Loucy (cell line): ENCODE measurements around the gene MKRN2.

ENCODE experiments used
- EZH2phosphoT487 ChIP-seq: fragments of 200-600 bp; IDR thresholded peaks from 2 replicates; pipeline ENCODE4 v1.6.1; 2018; ENCODE audit warnings: antibody characterized with exemption, mild to moderate bottlenecking, moderate library complexity, borderline replicate concordance
- TF ChIP-seq, protein P1 (sequence below): fragments of 200-600 bp; sonication (generic); conservative IDR thresholded peaks from 2 replicates; pipeline ENCODE4 v1.5.1; 2014; ENCODE audit warnings: mild to moderate bottlenecking, antibody characterized with exemption, low read length

GRCh38 chr3:12507591-12508281, 49.2 kb upstream of the MKRN2 start:
- TF ChIP-seq, protein P1, sequence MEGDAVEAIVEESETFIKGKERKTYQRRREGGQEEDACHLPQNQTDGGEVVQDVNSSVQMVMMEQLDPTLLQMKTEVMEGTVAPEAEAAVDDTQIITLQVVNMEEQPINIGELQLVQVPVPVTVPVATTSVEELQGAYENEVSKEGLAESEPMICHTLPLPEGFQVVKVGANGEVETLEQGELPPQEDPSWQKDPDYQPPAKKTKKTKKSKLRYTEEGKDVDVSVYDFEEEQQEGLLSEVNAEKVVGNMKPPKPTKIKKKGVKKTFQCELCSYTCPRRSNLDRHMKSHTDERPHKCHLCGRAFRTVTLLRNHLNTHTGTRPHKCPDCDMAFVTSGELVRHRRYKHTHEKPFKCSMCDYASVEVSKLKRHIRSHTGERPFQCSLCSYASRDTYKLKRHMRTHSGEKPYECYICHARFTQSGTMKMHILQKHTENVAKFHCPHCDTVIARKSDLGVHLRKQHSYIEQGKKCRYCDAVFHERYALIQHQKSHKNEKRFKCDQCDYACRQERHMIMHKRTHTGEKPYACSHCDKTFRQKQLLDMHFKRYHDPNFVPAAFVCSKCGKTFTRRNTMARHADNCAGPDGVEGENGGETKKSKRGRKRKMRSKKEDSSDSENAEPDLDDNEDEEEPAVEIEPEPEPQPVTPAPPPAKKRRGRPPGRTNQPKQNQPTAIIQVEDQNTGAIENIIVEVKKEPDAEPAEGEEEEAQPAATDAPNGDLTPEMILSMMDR, result no peak
- TF ChIP-seq EZH2phosphoT487, result no peak
